GM23338 (cell line): Measurements from ENCODE around the gene MDM4. TPM values are rescaled to one million over a fixed set of nuclear protein-coding genes. Genes with fewer than 3 reads are reported as not detected.
"Not testable (repeated sequence)": the region's sequence is repeated elsewhere in the genome, so short reads cannot be mapped to it uniquely, and the experiment has no call there.

Experiments used
- ATAC-seq: fragments of 200-7000 bp; cut with Tn5 transposase; 3 replicates; pipeline ENCODE4 v1.9.1; 2020
- DNase-seq: peaks from one replicate; pipeline ENCODE4 v3.0.0-alpha.2; 2015; ENCODE audit warnings: low spot score
- H2AFZ ChIP-seq: fragments of 200-600 bp; sonication (generic); 2 replicates; pipeline ENCODE4 v1.8.0; 2016; ENCODE audit warnings: antibody characterized with exemption, mild to moderate bottlenecking, moderate library complexity
- H3F3A ChIP-seq: fragments of 200-600 bp; sonication (generic); replicated peaks from 2 replicates; pipeline ENCODE4 v1.8.0; 2017; ENCODE audit warnings: antibody characterized with exemption, mixed run types, low read depth
- H3K27ac ChIP-seq: fragments of 200-600 bp; sonication (generic); 2 replicates; pipeline ENCODE4 v1.6.1; 2016; ENCODE audit warnings: low read depth
- H3K27me3 ChIP-seq: fragments of 200-600 bp; sonication (generic); 2 replicates; pipeline ENCODE4 v1.8.0; 2016; ENCODE audit warnings: mild to moderate bottlenecking, mixed run types, moderate library complexity; ENCODE audit not compliant: insufficient read depth
- H3K36me3 ChIP-seq: fragments of 200-600 bp; sonication (generic); 2 replicates; pipeline ENCODE4 v1.8.0; 2016; ENCODE audit warnings: mild to moderate bottlenecking; ENCODE audit not compliant: insufficient read depth
- H3K4me1 ChIP-seq: fragments of 200-600 bp; sonication (generic); 2 replicates; pipeline ENCODE4 v1.8.0; 2016; ENCODE audit warnings: mild to moderate bottlenecking, moderate library complexity; ENCODE audit not compliant: insufficient read depth
- H3K4me2 ChIP-seq: fragments of 200-600 bp; sonication (generic); 2 replicates; pipeline ENCODE4 v1.7.1; 2017; ENCODE audit warnings: mixed run types
- H3K4me3 ChIP-seq: fragments of 200-600 bp; sonication (generic); 2 replicates; pipeline ENCODE4 v1.6.1; 2016; ENCODE audit warnings: mixed run types
- H3K79me2 ChIP-seq: fragments of 200-600 bp; sonication (generic); replicated peaks from 2 replicates; pipeline ENCODE4 v1.8.0; 2017; ENCODE audit warnings: mild to moderate bottlenecking; ENCODE audit not compliant: insufficient read depth
- H3K9me2 ChIP-seq: fragments of 200-600 bp; sonication (generic); 2 replicates; pipeline ENCODE4 v1.8.0; 2017; ENCODE audit not compliant: insufficient read depth
- H4K20me1 ChIP-seq: fragments of 200-600 bp; sonication (generic); replicated peaks from 2 replicates; pipeline ENCODE4 v1.8.0; 2017; ENCODE audit warnings: mild to moderate bottlenecking; ENCODE audit not compliant: insufficient read depth
- H3K27ac Mint-ChIP-seq: 2 replicates; pipeline ENCODE4 v1.8.0; 2020; ENCODE audit warnings: inconsistent platforms, mild to moderate bottlenecking, moderate library complexity, mixed read lengths
- H3K27me3 Mint-ChIP-seq: 3 replicates; pipeline ENCODE4 v1.8.0; 2022; ENCODE audit warnings: low read depth, mild to moderate bottlenecking, moderate library complexity, mixed read lengths, inconsistent platforms; ENCODE audit not compliant: insufficient read depth, poor library complexity
- H3K36me3 Mint-ChIP-seq: 3 replicates; pipeline ENCODE4 v1.8.0; 2021; ENCODE audit warnings: low read depth, mild to moderate bottlenecking, inconsistent platforms, moderate library complexity, mixed read lengths
- H3K4me1 Mint-ChIP-seq: 3 replicates; pipeline ENCODE4 v1.8.0; 2020; ENCODE audit warnings: mild to moderate bottlenecking, inconsistent platforms, mixed read lengths
- H3K4me3 Mint-ChIP-seq: 3 replicates; pipeline ENCODE4 v1.8.0; 2021; ENCODE audit warnings: moderate library complexity, mild to moderate bottlenecking, inconsistent platforms, mixed read lengths
- H3K9me3 Mint-ChIP-seq: 3 replicates; pipeline ENCODE4 v1.8.0; 2020; ENCODE audit warnings: moderate library complexity, mild to moderate bottlenecking, inconsistent platforms, mixed read lengths
- CREB1 ChIP-seq: fragments of 250-450 bp; sonication (Bioruptor Pico); IDR thresholded peaks from 2 replicates; pipeline ENCODE4 v1.5.0; 2020; ENCODE audit warnings: low read depth, mild to moderate bottlenecking, moderate library complexity
- JUNB ChIP-seq: IDR thresholded peaks from one replicate; pipeline ENCODE4 v1.6.1; 2016; ENCODE audit warnings: antibody characterized with exemption; ENCODE audit not compliant: unreplicated experiment
- ZNF462 ChIP-seq: fragments of 250-450 bp; sonication (Bioruptor Pico); IDR thresholded peaks from 2 replicates; pipeline ENCODE4 v1.5.0; 2020; ENCODE audit warnings: mild to moderate bottlenecking, moderate library complexity
- polyA plus RNA-seq: library from polyadenylated mRNA; unstranded; fragments of >200 nt; fragmentation: Nextera tagmentation; extraction: Ambion mirVana; gene quantifications from 2 replicates; pipeline ENCODE4 v1.2.1, GENCODE V29; 2016
- total RNA-seq: library from RNA; depleted of rRNA; stranded (reverse); fragments of >200 nt; shearing (Covaris generic); gene quantifications from 2 replicates; pipeline ENCODE4 v1.2.3, GENCODE V29; 2014
- TF ChIP-seq, protein P1 (sequence below): IDR thresholded peaks from one replicate; pipeline ENCODE4 v1.6.1; 2018; ENCODE audit warnings: antibody characterized with exemption; ENCODE audit not compliant: unreplicated experiment

Gene MDM4
- total and polyA plus RNA-seq, 2 experiments from 2014 or later: 24.8 to 56.1 TPM

- Mint-ChIP-seq H3K4me3 (peak overlapping the region; percentile 17; the same call in 1 of the 3 replicates), H3K4me1 (peaks cover 7% of the 10 kb centered on the region; the same call in 2 of the 3 replicates), H3K27me3 (peaks cover 11% of the 10 kb centered on the region), H3K36me3 (peaks cover 17% of the 10 kb centered on the region), H3K9me3 (no peaks in the 10 kb centered on the region; the same call in 2 of the 3 replicates), H3K27ac (no peak overlapping the region)
- Histone ChIP-seq H4K20me1 (peaks cover 6% of the 10 kb centered on the region; the same call in 1 of the 2 replicates), H3K4me3 (no peak overlapping the region), H3K4me1 (0 out of 2 replicates have a peak, but pooled peaks cover 4% of the 10 kb centered on the region), H3K27me3 (no peaks in the 10 kb centered on the region), H3K36me3 (no peaks in the 10 kb centered on the region), H3K4me2 (no peak overlapping the region), H2AFZ (no peak overlapping the region), H3K9me2 (no peaks in the 10 kb centered on the region), H3K27ac (no peak overlapping the region), H3K79me2 (peaks cover 34% of the 10 kb centered on the region), H3F3A (0 out of 2 replicates have a peak, but pooled peaks cover 9% of the 10 kb centered on the region)
- no peak for ATAC-seq
- no peak for DNase-seq
- TF ChIP-seq, protein P1, sequence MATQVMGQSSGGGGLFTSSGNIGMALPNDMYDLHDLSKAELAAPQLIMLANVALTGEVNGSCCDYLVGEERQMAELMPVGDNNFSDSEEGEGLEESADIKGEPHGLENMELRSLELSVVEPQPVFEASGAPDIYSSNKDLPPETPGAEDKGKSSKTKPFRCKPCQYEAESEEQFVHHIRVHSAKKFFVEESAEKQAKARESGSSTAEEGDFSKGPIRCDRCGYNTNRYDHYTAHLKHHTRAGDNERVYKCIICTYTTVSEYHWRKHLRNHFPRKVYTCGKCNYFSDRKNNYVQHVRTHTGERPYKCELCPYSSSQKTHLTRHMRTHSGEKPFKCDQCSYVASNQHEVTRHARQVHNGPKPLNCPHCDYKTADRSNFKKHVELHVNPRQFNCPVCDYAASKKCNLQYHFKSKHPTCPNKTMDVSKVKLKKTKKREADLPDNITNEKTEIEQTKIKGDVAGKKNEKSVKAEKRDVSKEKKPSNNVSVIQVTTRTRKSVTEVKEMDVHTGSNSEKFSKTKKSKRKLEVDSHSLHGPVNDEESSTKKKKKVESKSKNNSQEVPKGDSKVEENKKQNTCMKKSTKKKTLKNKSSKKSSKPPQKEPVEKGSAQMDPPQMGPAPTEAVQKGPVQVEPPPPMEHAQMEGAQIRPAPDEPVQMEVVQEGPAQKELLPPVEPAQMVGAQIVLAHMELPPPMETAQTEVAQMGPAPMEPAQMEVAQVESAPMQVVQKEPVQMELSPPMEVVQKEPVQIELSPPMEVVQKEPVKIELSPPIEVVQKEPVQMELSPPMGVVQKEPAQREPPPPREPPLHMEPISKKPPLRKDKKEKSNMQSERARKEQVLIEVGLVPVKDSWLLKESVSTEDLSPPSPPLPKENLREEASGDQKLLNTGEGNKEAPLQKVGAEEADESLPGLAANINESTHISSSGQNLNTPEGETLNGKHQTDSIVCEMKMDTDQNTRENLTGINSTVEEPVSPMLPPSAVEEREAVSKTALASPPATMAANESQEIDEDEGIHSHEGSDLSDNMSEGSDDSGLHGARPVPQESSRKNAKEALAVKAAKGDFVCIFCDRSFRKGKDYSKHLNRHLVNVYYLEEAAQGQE: no peak
- TF ChIP-seq JUNB (no peak), CREB1 (CRISPR knock-in tag) (no peak)
These were observed 1.4 kb upstream of the MDM4 start for GRCh38 chr1:204514828-204515227.

DNA sequence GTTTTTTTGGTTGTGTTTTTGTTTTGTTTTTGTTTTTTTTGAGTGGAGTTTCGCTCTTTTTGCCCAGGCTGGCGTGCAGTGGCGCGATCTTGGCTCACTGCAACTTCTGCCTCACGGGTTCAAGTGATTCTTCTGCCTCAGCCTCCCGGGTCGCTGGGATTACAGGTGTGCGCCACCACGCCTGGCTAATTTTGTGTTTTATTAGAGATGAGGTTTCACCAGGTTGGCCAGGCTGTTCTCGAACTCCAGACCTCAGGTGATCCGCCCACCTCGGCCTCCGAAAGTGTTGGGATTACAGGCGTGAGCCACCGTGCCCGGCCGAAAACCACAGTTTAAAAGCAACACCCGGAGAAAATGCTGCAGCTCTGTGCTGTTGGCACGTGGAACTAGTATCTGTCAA, 1.2 kb downstream of the MDM4 start:
- H3K9me2 ChIP-seq, ATAC-seq, H3F3A ChIP-seq, H3K36me3 ChIP-seq, H3K9me3 Mint-ChIP-seq, DNase-seq, H2AFZ ChIP-seq, H3K4me1 ChIP-seq, H3K27me3 ChIP-seq, H3K4me3 Mint-ChIP-seq, H3K4me1 Mint-ChIP-seq: not testable (repeated sequence)
- H3K27ac ChIP-seq: peak overlapping the region; percentile 94; the same call in 1 of the 2 replicates
- Mint-ChIP-seq H3K27ac (peak overlapping the region; percentile 59; the same call in 1 of the 2 replicates), H3K36me3 (peaks cover 35% of the 10 kb centered on the region), H3K27me3 (peaks cover 14% of the 10 kb centered on the region)
- H3K4me2 ChIP-seq: peak overlapping the region; percentile 78
- peaks cover 22% of the 10 kb centered on the region for H4K20me1 ChIP-seq
- H3K79me2 ChIP-seq: peaks cover 59% of the 10 kb centered on the region
- H3K4me3 ChIP-seq: peak overlapping the region; percentile 63

DNA sequence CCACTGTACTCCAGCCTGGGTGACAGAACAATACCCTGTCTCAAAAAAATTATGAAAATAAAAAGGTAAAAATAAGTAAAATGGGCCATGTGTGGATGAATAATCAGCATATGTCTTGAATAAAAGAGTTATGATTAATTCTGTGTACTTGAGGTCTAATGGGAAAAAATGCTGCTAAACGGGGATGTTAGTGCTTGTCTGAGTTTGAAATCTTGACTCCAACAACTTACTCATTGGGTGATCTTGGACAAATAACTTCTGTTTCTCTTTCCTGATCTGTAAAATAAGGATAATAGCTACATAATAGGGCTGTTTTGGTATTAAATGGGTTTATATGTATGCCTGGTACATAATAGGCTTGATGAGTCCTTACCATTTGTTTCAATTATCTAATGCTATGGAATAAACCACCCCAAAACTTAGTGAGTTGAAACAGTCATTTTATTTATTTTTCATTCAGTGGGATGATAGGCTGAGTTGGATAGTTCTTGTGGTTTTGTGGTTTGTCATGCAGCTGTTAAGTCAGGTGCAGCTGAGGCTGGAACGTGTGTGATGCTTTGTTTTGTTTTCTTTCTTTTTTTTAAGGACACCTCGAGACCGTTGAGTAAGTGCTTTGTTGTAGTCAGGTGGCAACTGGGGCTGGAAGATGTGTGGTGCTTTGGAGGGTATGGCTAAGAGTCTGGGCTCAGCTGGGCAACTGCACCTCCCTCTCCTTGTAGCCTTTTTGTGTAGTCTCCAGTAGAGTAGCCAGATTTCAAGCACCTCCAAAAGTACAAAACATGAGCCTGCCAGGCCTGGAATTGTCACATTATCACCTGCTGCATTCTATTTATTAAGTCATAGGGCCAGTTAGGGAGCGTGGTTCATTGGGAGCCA, 4.9 kb downstream of the MDM4 start:
- H2AFZ ChIP-seq: no peak overlapping the region
- no peaks in the 10 kb centered on the region for H3K9me2 ChIP-seq
- ATAC-seq: no peak
- Mint-ChIP-seq H3K9me3 (peaks cover 23% of the 10 kb centered on the region), H3K4me1 (peaks cover 12% of the 10 kb centered on the region), H3K27ac (no peak overlapping the region), H3K36me3 (peaks cover 68% of the 10 kb centered on the region), H3K27me3 (peaks cover 21% of the 10 kb centered on the region), H3K4me3 (no peak overlapping the region)
- H3K4me2 ChIP-seq: no peak overlapping the region
- H3K4me3 ChIP-seq: no peak overlapping the region
- H3F3A ChIP-seq: 0 out of 2 replicates have a peak, but pooled peaks cover 9% of the 10 kb centered on the region
- DNase-seq: no peak
- peaks cover 22% of the 10 kb centered on the region for H4K20me1 ChIP-seq
- 0 out of 2 replicates have a peak, but pooled peaks cover 4% of the 10 kb centered on the region for H3K4me1 ChIP-seq
- H3K27me3 ChIP-seq: no peaks in the 10 kb centered on the region
- peaks cover 2% of the 10 kb centered on the region for H3K36me3 ChIP-seq
- TF ChIP-seq ZNF462 (CRISPR knock-in tag): no peak
- peaks cover 81% of the 10 kb centered on the region for H3K79me2 ChIP-seq
- H3K27ac ChIP-seq: no peak overlapping the region
